Stimulated activated CD8-positive, alpha-beta memory T cell treated with anti-CD3 and anti-CD28 coated beads, Interleukin-4, amount 100 ng/mL, for 48 hours (primary cell): ENCODE measurements around the gene HOXD8.

Experiments
- DNase-seq: peaks from one replicate; pipeline ENCODE4 v3.0.0-alpha.2; 2020

Gene HOXD8

DNA sequence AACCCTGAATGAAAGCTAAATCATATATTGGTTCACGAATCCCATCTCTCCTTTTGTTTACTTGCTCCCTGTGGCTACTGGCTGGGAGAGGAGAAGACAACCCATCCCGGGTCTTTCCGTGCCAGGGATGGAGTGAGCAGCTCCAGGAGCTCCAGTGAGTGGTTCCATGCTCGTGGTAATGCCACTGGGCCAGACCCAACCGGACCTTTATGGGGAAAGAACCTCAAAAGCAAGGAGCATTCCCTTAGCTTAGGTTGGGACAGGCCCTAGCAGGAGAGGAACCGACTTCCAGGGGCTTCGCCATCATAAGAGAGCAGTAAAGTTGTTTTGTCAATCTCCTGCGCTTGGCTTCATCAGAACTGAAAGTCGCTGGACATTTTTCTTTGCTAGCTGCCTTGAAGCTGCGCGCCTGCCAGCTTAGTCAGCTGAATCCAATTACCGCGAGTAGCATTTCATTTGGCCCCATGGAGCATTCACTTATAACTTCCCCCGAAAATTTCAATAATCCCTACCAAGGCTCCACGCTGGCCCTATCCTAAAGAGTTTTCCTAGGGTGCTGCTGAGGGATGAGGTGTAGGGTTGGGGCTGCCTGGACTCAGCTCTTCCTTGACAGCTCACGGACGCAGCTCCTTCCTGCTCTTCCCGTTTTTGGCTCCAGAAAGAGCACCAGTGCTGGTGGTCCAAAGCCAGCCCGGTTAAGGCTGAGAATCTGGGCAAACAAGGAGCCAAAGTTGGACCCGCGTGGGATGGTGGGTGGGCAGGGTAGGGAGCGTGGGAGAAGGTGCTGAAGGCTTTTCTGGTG is 32.5 kb downstream of the HOXD8 start:
- DNase-seq: no peak

DNA sequence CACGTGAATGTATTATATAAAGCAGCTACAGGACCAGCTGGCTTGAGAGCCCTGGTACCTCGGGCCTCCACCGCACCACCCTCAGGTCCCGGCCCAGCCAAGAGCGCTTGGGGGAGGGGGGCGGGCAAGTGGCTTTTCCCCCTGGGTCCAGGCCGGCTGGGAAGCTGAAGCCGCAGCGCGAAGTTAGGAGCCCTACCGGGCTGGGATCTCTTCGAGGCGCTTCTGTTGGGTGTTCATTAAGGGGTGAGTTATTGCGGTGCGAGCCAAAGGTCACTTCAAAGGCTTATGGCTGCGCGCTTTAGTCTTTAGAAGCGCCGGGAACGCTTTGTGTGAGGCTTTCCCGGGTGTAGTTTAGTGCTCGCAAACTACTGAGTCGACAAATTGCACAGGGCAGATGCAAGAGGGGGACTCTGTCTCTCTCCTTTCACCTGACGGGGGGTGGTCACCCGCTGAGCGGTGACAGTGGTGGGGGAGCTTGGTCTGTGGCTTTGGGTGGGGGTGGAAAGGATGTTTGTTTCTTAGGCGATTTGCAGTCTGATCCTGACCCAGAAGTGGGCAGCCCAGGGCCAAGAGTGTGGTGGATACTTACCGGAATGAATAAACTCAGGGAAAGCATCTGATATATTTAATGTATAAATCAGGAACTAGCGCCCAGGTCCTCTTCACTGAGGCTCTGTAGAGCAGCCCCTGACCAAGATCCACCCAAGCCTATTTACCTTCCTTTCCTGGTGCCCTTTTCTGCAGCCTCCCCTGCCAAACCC is 33.6 kb downstream of the HOXD8 start:
- DNase-seq: no peak

DNA sequence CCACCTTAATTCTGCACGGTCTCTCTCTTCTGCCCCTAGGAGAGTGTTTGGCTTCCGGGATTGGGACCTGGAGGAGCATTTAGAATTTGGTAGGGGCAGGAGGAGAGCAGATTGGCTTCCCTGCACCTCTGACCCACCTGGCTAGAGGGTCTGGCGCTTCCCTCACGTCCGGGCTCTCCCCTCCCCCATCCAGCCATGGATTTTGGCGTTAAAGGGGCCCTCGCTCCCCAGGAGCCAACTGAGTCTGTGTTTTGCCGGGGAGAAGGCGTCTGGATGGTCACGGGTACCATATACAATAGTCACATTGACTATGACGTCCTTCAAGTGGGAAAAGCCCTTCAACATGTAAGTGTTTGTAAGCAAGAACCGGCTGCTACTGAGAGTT is 34.2 kb downstream of the HOXD8 start:
- no peak for DNase-seq

DNA sequence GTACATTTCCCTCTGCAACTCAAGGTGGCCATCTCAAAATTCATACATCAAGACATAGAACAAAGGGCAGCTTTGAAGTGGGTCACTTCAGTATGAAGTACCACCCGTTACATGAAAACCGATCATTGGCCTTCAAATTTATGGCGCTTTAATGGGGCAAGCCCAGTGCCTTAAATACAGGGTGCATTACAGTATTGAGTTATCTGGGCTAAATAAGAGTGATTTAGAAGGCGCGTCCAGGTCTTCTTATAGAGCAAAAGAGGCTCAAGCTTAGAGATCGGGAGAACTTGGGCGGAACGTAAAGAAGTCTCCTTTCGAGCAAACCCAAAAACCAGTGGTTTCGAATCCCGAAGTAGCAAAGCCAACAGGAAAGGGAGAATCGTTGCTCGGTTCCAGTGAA is 34.7 kb downstream of the HOXD8 start:
- DNase-seq: no peak

DNA sequence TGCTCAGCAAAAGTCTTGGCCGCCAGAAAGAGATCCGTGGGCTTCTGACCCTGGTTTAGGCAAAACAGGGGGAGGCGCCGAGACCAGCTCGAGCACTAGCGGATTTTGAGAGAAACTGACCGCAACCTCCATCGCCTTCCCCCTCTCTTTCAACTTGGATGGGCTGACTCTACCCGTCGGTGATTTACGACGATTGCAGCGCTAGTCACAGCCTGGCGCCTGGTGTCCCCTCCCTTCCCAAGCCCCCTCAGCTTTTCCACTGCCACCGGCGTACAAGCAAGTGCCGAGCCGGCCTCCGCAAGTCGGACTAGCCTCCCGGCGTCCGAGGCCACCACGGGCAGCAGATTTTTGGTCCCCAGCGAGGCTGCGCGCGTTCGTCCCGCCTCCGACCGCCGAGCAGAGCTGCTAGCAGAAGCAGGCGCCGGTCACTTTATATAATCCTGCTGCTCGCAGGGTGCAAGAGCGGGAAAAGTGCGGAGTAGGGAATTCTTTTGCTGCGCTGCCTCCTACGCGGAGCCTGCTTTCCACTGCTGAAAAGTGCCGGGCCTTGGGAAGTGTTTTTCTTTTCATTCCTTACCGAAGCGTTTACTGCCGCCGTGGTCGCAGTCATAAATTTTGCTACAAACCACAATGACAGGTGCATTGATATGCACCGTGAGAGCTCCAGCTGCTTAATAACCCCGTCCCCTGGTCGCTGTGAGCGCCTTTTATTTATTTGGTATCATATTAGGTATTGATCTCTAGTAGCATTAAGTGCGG is 35.3 kb downstream of the HOXD8 start:
- DNase-seq: no peak

DNA sequence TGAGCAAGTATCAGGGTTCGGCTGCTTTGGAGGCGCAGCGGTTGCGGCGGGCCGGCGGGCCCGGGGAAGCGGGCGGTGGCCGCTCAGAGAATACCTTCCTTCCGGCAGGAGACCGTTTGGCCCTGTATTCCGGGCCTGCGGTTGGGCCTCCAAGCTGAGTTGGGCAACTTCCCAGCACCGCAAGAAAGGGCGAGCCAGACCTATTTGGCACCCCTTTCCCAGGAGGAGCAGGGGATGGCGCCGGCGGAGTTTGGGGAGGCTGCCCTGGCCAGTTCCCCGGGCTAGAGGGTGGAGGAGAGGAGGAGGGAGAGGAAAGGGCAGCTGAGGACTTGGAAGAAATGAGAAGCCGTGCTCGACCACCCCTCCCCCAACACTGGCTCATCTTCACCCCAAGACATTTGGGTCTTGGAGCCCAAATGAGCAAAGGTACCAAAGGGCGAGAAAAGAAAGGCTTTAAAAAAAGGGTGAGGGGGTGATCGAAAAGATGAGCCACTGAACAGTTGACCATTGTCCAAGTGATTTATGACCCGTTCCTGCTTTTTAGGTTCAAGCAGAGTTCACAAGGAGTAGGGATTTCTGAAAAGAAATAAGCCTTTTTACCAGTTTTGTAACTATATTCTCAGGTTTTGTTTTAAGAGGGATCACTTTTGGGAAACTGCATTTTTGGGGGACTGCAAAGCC is 36.0 kb downstream of the HOXD8 start:
- DNase-seq: no peak

DNA sequence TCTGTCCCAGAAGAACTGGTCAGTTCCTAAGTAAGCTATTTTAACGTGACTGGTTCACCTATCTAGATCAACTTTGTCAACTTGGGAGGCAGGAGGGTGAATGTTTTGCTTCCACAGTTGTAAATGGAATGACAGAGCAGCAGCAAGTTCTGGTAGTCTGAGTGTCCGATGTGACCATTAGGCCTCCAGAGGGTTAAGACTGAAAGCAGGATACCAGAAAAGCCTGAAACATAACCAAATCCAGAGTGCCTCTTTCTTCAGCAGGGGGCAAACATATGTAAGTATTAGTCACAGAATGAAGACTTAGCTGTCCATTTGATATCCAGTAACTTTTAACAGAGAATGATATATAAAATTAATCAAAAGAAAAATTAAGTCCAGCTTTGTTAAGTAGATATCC is 36.8 kb downstream of the HOXD8 start:
- no peak for DNase-seq

DNA sequence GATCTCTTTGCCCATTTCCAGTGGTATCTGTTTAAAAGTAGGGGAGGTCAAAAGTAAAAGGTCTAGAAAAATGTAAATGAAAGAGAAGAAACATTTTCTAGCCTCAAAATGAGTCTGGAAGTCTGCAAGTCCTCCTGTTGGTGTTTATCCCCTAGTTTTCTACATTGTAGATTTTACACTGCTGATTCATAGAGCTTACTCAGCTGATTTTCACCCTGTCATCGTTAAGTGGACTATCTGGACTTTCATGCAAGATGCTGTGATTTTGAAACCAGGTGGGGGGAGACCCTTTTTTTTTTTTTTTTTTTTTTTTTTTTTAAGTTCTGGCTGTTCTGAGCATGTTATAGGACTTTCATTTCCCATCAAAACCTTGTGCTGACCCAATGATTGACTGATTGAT is 37.9 kb downstream of the HOXD8 start:
- DNase-seq: no peak

DNA sequence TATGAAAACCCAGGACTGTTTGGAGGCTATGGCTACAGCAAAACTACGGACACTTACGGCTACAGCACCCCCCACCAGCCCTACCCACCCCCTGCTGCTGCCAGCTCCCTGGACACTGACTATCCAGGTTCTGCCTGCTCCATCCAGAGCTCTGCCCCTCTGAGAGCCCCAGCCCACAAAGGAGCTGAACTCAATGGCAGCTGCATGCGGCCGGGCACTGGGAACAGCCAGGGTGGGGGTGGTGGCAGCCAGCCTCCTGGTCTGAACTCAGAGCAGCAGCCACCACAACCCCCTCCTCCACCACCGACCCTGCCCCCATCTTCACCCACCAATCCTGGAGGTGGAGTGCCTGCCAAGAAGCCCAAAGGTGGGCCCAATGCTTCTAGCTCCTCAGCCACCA is 39.7 kb downstream of the HOXD8 start:
- no peak for DNase-seq

DNA sequence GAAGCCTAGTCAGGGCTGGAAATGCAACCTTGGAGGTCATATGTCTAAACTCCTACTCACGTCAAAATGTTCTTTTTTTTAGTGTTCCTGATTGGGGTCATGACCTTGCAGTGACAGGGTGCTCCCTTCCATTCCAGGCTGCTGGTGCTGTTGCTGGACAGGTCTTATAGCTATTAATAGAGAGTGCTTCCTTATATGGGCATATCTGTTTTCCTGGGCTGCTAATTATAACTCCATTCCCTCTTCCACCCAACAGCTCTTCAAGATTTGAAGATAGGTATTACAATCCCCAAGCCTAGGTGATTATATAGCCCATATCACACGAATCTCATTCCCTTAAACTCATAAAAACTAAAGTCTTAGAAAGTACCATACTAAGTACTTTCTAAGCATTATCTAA is 40.2 kb downstream of the HOXD8 start:
- no peak for DNase-seq

DNA sequence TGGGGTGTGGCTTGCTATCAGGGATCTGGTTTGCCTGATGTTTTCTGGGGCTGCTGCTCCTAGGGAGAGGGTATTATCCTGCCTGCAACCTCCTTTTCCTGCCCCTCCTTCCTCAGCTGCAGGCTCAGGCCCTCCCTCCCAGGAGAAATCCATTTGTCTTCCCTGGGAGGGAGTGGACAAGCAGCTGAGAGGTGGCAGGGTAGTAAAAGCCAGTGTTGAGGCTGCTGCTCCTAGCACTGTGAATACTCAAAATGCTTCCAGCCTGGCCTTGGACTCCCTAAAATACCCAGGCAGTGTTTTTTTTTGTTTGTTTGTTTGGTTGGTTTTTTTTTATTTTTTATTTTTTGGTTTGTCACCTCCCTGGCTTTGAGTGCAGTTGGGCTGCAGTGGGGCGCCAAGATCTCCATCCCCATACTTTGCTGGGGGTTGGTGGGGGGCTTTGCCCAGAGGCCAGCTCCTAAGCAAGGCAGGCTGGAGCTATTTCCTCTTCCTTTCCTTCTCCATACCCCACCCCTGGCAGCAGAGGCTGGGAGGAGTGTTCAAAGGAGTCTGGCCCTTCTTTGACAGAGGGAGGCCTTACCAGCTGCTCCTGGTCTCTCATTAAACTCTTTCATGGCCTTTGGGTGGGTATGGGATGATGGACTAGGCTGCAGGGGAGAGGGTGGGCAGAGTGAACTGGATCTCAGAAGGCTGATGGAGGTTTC is 41.2 kb downstream of the HOXD8 start:
- no peak for DNase-seq

DNA sequence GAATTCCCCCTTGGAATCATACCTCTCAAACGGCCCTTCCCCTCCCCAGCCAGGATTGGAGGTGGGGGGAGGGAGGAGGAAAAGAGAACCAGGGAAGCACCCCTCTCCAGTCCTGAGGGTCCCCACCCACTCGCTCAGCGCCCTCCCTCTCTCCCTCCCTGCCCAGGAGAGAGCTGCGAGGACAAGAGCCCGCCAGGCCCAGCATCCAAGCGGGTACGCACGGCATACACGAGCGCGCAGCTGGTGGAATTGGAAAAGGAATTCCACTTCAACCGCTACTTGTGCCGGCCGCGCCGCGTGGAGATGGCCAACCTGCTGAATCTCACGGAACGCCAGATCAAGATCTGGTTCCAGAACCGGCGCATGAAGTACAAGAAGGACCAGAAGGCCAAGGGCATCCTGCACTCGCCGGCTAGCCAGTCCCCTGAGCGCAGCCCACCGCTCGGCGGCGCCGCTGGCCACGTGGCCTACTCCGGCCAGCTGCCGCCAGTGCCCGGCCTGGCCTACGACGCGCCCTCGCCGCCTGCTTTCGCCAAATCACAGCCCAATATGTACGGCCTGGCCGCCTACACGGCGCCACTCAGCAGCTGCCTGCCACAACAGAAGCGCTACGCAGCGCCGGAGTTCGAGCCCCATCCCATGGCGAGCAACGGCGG is 42.0 kb downstream of the HOXD8 start:
- DNase-seq: no peak

DNA sequence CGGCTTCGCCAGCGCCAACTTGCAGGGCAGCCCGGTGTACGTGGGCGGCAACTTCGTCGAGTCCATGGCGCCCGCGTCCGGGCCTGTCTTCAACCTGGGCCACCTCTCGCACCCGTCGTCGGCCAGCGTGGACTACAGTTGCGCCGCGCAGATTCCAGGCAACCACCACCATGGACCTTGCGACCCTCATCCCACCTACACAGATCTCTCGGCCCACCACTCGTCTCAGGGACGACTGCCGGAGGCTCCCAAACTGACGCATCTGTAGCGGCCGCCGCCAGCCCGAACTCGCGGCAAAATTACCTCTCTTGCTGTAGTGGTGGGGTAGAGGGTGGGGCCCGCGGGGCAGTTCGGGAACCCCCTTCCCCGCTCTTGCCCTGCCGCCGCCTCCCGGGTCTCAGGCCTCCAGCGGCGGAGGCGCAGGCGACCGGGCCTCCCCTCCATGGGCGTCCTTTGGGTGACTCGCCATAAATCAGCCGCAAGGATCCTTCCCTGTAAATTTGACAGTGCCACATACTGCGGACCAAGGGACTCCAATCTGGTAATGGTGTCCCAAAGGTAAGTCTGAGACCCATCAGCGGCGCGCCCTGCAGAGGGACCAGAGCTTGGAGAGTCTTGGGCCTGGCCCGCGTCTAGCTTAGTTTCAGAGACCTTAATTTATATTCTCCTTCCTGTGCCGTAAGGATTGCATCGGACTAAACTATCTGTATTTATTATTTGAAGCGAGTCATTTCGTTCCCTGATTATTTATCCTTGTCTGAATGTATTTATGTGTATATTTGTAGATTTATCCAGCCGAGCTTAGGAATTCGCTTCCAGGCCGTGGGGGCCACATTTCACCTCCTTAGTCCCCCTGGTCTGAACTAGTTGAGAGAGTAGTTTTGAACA is 42.7 kb downstream of the HOXD8 start:
- DNase-seq: no peak

DNA sequence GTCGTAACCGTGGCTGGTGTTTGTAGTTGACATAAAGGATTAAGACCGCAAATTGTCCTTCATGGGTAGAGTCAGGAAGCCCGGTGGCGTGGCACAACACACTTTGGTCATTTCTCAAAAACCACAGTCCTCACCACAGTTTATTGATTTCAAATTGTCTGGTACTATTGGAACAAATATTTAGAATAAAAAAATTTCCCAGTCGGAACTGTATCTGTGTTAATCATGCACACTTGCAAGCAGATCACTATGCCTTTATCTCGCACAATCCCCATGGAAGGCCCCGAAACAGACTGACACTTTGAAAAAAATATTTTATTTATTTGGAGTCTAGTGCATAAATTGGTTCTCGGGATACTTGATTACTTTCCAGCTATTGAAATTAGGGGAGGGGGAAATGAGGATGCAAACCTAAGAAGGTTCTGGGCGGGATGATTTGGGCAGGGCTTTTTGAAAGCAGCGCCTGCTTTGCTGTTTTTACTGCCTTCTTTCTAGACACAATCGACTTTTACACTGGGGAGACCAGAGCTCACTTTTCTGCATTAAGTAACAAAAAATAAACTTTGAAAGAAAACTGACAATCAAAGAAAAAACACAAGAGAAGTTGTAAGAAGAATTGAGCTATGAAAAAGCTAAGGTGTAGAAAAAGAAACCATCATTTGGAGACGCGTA is 43.5 kb downstream of the HOXD8 start:
- no peak for DNase-seq

DNA sequence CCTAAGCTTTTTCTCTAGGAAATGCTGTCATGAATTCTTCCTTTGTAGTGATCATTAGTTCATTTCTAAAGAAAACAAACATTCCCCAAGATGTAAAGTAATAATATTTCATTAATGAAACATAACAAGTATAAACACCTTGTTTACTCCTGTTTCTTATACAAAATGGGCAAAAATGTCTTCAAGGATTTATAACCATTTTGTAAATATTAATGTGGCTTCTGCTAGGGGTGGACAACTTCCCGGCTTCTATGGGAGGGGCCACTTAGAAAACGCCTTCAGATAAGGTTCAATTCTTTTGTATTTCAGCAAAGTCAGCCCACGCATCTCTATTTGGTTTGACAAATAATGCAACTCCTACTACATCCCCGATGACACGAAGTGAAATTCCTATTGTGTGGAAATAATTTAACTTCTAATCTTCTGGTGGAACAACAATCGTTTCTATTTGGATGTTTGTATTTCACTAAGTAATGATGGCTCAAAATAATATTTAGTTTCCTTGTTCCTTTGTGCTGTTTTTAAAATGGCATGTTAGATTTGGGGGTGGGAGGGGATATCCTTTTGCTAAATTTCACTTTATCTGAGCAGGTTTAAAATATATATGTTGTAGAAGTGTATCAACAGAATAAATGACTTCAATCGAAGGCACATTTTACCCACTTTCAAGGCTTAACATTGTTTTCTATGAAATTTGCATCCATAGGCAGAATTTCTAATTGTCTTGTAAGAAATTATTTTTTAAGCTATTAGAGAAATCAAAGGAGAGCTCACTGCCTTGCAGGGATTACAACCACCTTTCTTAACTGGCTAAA is 44.3 kb downstream of the HOXD8 start:
- no peak for DNase-seq

DNA sequence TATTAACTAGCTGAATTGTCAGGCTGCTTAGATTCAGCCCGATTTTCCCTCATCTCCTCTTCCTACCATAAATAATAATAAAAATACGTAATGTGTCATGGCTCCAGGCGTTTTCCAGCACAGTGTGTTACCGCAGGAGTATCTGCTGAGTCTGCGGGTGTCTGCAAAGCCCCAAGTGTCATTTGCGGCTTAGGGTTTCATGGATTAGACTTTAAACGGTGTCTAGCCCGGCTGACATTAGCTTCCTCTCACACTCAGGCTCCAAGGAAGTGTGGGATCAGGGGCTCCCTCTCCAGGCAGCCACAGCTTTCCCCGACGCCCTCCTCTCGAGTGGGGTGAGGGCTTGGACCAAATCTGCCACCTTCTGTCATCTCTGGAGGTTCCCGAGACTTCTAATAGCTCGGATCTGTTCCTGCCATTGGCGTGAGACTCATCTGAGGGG is 44.9 kb downstream of the HOXD8 start:
- no peak for DNase-seq

DNA sequence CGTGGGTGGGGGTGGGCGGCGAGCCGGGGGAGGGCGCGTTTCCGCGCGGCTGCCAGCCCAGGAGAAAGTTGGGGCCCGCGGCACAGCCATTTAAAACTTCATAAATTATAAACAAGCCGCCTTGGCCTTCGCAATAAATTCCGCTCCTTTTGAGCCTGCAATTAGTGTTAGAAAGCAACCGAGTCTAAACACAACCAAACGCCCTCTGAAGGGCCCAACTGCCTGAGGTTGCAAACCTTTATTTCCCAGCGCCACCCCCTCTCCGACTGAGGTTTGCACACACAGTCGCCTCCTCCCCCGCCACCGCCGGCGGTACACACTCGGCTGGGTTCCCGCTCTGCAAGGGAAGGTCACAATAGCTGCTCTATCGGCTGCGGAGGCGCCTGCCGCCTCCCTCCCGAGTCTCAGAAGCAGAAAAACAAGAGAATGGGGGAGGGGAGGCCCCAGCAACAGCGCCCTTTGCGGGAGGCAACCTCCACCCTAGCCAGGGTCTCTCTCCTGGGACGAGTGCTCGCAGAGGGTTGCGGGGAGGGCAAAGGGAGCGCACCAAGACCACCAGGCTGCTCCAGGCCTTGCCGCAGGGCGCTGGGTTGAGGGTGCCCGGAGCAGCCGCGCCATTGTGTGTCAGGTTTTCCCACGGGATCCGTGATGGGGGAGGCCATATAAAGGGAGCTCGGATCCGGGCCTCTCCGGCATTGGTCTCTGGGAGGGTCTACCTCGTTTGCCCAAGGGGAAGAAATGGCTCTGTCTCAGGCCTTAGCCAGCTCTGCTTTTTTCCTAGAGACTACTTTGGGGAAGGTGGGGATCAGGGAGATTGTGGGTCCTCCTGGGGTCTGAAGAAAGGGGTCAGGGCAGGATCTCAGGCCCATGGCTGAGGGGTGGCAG is 45.6 kb downstream of the HOXD8 start:
- DNase-seq: peak; percentile 40
